GM19438 (cell line): ENCODE results near the gene ORM2.
"Not testable (repeated sequence)": the region's sequence is repeated elsewhere in the genome, so short reads cannot be mapped to it uniquely, and the experiment has no call there.

ENCODE experiments used
- ATAC-seq: cut with Tn5 transposase; IDR thresholded peaks from one replicate; pipeline ENCODE4 v1.9.1; 2021; ENCODE audit warnings: low read depth; ENCODE audit not compliant: unreplicated experiment

The ORM2 gene

GRCh38 chr9:114328937-114329624 lies 588 bp upstream of the ORM2 start:
- not testable (repeated sequence) for ATAC-seq

- ATAC-seq = no peak
These were observed 967 bp downstream of the ORM2 start for GRCh38 chr9:114330636-114331035.

DNA sequence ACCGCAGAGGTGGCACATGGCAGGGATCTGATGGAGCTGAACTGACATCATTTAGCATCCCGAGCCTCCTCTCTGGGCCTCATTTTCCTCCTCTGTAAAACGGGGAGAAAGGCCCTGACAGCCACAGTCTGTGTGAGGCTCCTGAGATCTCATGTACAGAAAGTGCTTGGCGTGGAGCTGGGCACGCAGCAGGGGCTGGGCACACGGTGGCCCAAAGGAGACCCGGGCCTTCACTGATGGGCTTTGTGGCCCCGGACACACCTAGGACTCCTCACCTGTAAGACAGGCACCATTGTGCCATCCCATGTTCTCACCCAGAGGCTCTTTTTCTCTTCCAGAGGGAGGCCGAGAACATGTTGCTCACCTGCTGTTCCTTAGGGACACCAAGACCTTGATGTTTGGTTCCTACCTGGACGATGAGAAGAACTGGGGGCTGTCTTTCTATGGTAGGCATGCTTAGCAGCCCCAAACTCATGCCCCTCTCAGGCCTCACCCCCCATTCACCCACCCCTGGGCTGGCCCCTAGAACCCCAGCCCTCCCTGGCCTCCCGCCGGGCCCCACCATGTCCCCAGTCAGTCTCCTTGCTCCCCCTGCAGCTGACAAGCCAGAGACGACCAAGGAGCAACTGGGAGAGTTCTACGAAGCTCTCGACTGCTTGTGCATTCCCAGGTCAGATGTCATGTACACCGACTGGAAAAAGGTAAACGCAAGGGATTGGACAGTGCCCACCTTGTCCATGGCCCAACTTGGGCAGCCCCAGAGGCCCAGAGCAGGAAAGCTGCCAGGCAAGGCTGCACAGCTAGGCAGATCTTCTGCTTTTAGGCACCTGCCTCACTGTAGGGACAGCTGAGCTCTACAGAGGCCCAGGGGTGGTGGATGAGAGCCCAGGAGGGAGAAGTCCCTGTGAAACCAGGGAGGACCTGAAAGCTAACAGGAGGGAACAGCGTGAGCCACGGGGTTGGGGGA lies 1.8 kb downstream of the ORM2 start:
- ATAC-seq = not testable (repeated sequence)

GRCh38 chr9:114332474-114333040 lies 2.9 kb downstream of the ORM2 start:
- ATAC-seq = not testable (repeated sequence)

GRCh38 chr9:114333718-114334117 lies 4.0 kb downstream of the ORM2 start:
- not testable (repeated sequence) for ATAC-seq

DNA sequence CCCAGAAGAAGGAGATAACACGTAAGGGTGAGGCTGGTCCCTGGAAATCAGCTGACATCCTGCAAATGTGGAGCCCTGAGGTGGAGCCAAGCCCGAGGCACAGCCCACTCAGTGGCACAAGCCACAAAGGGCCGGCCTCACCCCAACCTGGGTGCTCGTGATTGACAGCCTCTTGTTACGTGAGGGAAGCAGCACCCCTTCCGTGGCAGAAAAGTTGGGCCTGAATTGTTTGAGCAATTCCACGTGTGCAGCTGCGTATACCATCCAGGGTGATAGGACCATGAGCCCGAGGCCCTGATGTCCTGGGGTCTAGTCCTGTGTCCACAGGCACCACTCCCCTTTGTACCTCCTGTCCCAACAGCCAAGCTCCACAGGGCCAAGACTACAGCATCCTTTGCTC lies 4.8 kb downstream of the ORM2 start:
- ATAC-seq = no peak

DNA sequence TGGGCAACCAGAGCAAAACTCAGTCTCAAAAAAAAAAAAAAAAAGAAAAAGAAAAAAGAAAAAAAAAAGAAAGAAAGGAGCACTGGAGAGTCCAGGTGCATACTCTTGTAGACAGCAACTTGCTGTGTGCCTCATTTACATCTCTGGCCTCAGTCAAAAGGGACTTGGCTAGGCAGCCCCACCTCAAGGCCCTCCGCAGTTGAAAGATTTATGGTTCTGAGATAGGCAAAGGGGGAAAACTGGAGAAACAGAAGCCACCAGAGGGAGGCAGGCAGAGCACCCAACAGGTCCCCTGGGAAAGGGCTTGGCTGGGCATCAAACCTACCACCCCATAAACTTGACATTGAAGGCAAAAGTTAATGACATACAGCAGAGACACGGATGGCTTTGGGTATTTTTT lies 6.1 kb downstream of the ORM2 start:
- ATAC-seq = no peak

- ATAC-seq = no peak
These were observed 6.5 kb downstream of the ORM2 start for GRCh38 chr9:114336157-114336556.

GRCh38 chr9:114336699-114337395 lies 7.2 kb downstream of the ORM2 start:
- no peak for ATAC-seq

DNA sequence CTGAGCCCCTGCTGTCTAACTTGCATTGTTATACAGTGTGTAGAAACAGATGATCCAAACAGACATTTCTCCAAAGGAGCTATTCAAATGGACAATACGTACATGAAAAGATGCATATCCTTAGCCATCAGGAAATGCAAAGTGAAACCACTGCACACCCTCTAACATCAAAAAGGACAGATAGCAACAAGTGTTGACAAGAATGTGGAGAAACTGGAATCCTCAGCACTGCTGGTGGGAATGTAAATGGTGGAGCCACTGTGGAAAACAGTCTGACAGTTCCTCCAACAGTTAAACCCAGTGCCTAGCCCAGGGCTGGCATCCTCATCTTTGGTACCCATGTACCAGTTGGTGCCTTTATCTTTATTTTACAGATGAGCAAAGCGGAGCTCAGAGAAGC lies 8.5 kb downstream of the ORM2 start:
- no peak for ATAC-seq

DNA sequence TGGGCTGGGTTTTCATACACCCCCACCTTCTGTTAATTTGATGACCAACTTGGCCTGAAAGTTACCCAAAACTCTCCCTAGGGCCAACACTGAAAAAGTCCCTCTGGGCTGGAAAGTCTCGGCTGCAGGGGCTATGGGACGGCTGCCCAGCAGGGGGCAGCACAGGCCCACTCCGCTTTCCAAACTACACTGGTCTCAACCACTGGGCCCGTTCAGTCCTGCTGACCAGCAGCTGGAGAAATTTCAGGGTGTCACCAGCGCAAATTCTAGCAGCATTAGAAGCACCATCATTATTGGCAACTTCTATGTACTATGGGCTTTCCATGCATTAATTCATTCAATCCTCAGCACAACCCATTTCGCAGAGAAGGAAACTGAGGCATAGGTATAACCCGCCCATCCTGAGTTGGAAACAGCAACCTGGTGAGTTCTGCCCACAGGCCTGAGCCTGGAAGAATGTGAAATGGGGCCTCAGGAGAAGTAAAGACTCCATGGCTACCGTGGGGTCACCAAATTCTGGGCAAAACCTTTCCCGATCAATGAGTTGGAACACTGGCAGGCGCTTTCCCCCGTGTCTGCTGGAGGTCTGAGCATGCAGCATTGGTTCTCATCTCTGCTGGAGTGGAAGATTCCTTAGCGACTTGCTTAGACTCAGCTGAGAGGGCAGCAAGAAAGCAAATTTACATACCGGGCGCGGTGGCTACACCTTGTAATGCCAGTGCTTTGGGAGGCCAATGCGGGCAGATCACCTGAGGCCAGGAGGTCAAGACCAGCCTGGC lies 9.7 kb downstream of the ORM2 start:
- ATAC-seq = no peak

- ATAC-seq = no peak
These were observed 11.6 kb downstream of the ORM2 start for GRCh38 chr9:114341152-114341830.

DNA sequence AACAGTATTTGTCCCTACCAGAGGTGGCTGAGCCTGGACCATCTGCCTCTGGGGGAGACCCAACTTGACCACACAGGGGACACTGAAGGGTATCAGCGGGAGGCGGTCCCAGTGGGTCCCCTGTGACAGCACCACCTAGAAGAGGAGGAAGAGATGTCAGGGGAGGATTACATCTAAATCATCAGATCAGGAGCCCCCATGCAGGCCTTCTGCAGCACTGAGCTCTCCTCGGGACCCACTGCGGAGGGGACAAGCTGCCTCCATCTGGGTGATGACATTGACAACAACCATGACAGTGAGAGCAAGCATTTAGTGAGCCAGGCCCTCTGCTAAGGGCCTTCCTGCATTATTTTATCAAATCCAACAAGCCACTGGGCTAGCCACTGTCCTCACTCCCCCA lies 12.3 kb downstream of the ORM2 start:
- ATAC-seq = no peak

DNA sequence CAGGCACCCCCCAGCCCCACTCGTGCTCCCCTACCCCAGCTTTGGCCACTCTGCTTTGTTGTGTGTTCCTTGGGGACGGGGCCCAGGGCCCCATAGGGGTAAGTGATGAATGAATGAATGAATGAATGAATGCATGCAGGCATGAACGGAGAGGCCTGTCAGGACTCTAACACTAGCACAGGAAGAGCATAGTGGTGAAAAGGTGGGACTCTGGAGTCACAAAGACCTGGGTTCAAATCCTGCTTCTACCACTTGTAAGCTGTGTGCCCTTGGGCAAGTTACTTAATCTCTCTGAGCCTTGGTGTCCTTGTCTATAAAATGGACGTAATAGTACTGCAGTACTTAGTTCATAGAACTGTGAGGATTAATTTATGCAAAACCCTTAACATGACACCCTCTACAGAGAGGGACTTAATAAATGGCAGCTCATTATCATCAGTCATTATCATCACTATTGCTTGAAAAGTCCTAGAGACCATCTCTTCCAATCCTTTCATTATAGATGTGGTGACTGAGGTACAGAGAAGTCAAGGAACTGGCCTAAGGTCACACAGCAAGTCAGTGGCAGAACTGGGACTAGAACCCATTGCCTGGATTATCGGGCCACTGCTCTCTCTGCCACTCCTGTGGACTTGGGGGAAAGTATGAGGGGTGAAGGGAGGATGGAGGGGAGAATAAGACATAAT lies 13.2 kb downstream of the ORM2 start:
- ATAC-seq = no peak

DNA sequence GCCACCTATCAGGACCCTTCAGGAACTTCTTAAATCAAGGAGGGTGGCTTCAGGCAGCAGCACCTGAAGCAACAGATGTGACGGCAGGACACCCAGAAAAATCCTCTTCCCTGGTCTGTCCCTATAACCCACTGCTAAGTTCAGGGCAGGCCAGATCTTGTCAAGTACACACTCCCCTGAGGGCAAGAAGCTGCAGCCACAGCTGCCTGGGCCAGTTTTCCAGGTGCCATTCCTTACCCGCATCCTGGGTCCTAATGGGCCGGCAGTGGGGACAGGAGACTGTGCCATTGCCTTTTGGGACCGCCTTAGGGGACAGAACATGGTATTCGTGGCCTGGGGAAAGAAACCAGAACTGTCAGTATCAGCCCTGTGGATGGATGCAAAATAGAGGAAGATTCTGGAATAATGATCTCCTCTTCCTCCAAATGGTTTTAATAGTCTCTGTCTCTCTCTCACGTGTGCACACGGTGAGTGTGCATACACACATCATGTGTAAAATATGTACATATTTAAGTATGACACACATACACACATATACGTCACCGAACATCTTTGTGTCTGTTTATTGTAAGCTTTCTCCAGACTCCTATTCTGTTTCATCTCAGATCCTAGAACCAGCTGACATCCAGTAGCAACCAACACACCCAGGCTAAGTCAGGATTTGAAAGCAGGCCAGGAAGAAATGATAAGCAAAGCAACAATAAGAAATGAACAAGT lies 14.0 kb downstream of the ORM2 start:
- ATAC-seq = no peak

GRCh38 chr9:114344188-114344566 lies 14.5 kb downstream of the ORM2 start:
- ATAC-seq = no peak

- no peak for ATAC-seq
These were observed 15.0 kb downstream of the ORM2 start for GRCh38 chr9:114344692-114345091.

GRCh38 chr9:114345493-114346065 lies 15.9 kb downstream of the ORM2 start:
- ATAC-seq = no peak
